Activated T-cell treated with anti-CD3 and anti-CD28 coated beads, Interleukin-2, amount 50 U/mL, for 72 hours (primary cell): ENCODE data around the gene ADGRE1. TPM values are rescaled to one million over a fixed set of nuclear protein-coding genes. Genes with fewer than 3 reads are reported as not detected.

Experiments used
- ATAC-seq, 2 donors: fragments of 150-1000 bp; cut with Tn5 transposase; replicated peaks in 1 of 2; 2 replicates each; pipeline ENCODE4 v1.10.0; 2021; ENCODE audit warnings: moderate library complexity in 2 of 2, mild to moderate bottlenecking in 1 of 2
- DNase-seq, 2 donors: peaks; one replicate each; pipeline ENCODE4 v3.0.0; 2021 to 2022; ENCODE audit warnings: mixed read lengths in 1 of 2
- H3K27ac Mint-ChIP-seq: one replicate; pipeline ENCODE4 v1.8.0; 2022; ENCODE audit warnings: mild to moderate bottlenecking, moderate library complexity, mixed read lengths
- H3K27me3 Mint-ChIP-seq: one replicate; pipeline ENCODE4 v1.8.0; 2022; ENCODE audit warnings: low read depth, mixed read lengths
- H3K36me3 Mint-ChIP-seq, 2 donors: one replicate each; pipeline ENCODE4 v1.8.0; 2022; ENCODE audit warnings: mixed read lengths in 2 of 2, mild to moderate bottlenecking in 1 of 2; ENCODE audit not compliant: insufficient read depth in 2 of 2
- H3K4me1 Mint-ChIP-seq: one replicate; pipeline ENCODE4 v1.8.0; 2022; ENCODE audit warnings: low read depth, mixed read lengths
- H3K4me3 Mint-ChIP-seq, 2 donors: one replicate each; pipeline ENCODE4 v1.8.0; 2022; ENCODE audit warnings: mild to moderate bottlenecking in 2 of 2, mixed read lengths in 2 of 2, moderate library complexity in 2 of 2
- H3K9me3 Mint-ChIP-seq, 2 donors: one replicate each; pipeline ENCODE4 v1.8.0; 2022; ENCODE audit warnings: mixed read lengths in 2 of 2
- total RNA-seq, 2 donors: library from RNA; stranded (reverse); gene quantifications; one replicate each; pipeline ENCODE4 v1.2.3, GENCODE V29; 2022

The ADGRE1 gene
- total RNA-seq, 2 donors from 2014 or later, result 14.3 to 15.8 TPM

- Mint-ChIP-seq H3K4me1 (no peaks in the 10 kb centered on the region), H3K27ac (no peak overlapping the region), H3K9me3 (peaks cover 3 to 4% of the 10 kb centered on the region in 2 donors), H3K36me3 (peaks cover 5 to 10% of the 10 kb centered on the region in 2 donors), H3K4me3 (no peak overlapping the region), H3K27me3 (no peaks in the 10 kb centered on the region)
- no peak for ATAC-seq
- DNase-seq, result no peak
These were observed 88.8 kb downstream of the ADGRE1 start for GRCh38 chr19:6976197-6976596.

GRCh38 chr19:6979399-6979798 is 92.0 kb downstream of the ADGRE1 start:
- Mint-ChIP-seq H3K27ac (no peak overlapping the region), H3K27me3 (no peaks in the 10 kb centered on the region), H3K36me3 (peaks cover 12 to 27% of the 10 kb centered on the region in 2 donors), H3K4me1 (no peaks in the 10 kb centered on the region), H3K4me3 (no peak overlapping the region), H3K9me3 (peaks cover 11% of the 10 kb centered on the region in 2 donors)
- ATAC-seq (no peak), DNase-seq (no peak)

GRCh38 chr19:6983448-6983847 is 96.1 kb downstream of the ADGRE1 start:
- no peaks in the 10 kb centered on the region for H3K27me3 Mint-ChIP-seq
- DNase-seq, result no peak
- H3K4me3 Mint-ChIP-seq, result no peak overlapping the region
- no peak for ATAC-seq
- H3K9me3 Mint-ChIP-seq, result peaks cover 13 to 16% of the 10 kb centered on the region in 2 donors
- H3K27ac Mint-ChIP-seq, result no peak overlapping the region
- peaks cover 4% of the 10 kb centered on the region for H3K4me1 Mint-ChIP-seq
- H3K36me3 Mint-ChIP-seq, result peaks cover 17 to 35% of the 10 kb centered on the region in 2 donors

- DNase-seq (no peak), ATAC-seq (no peak)
- Mint-ChIP-seq H3K27me3 (no peaks in the 10 kb centered on the region), H3K4me1 (peaks cover 4% of the 10 kb centered on the region), H3K36me3 (peaks cover 17 to 33% of the 10 kb centered on the region in 2 donors), H3K9me3 (peaks cover 13 to 16% of the 10 kb centered on the region in 2 donors), H3K4me3 (no peak overlapping the region), H3K27ac (no peak overlapping the region)
These were observed 100.5 kb downstream of the ADGRE1 start for GRCh38 chr19:6987850-6988249.

GRCh38 chr19:6988257-6988656 is 100.9 kb downstream of the ADGRE1 start:
- H3K4me1 Mint-ChIP-seq, result peaks cover 4% of the 10 kb centered on the region
- peaks cover 15 to 30% of the 10 kb centered on the region in 2 donors for H3K36me3 Mint-ChIP-seq
- no peak overlapping the region for H3K4me3 Mint-ChIP-seq
- peaks cover 11 to 13% of the 10 kb centered on the region in 2 donors for H3K9me3 Mint-ChIP-seq
- no peaks in the 10 kb centered on the region for H3K27me3 Mint-ChIP-seq
- H3K27ac Mint-ChIP-seq, result no peak overlapping the region
- DNase-seq, result no peak
- ATAC-seq, result no peak

Other genes with a start within 250 kb of the ADGRE1 start
- gene TNFSF14, start 217.4 kb upstream of the ADGRE1 start, total RNA-seq, result 10 to 100 TPM; 23.1 to 25.4 TPM
- gene C3, start 166.9 kb upstream of the ADGRE1 start, total RNA-seq, result 1 to 10 TPM; 1.8 to 2.5 TPM
- gene GPR108, start 150.0 kb upstream of the ADGRE1 start, total RNA-seq, result 100 to 1,000 TPM; 130 to 162 TPM
- gene TRIP10, start 147.9 kb upstream of the ADGRE1 start, total RNA-seq, result 10 to 100 TPM; 49.0 to 68.4 TPM
- 10 to 100 TPM; 19.9 to 24.5 TPM for gene SH2D3A, start 120.1 kb upstream of the ADGRE1 start, total RNA-seq
- gene VAV1, start 114.9 kb upstream of the ADGRE1 start, total RNA-seq, result 100 to 1,000 TPM; 111 to 114 TPM
- not detected for gene MBD3L2B, start 133.9 kb downstream of the ADGRE1 start, total RNA-seq
- gene MBD3L5, start 143.0 kb downstream of the ADGRE1 start, total RNA-seq, result not detected
- not detected for gene MBD3L4, start 152.6 kb downstream of the ADGRE1 start, total RNA-seq
- not detected for gene MBD3L2, start 161.7 kb downstream of the ADGRE1 start, total RNA-seq
- not detected for gene MBD3L3, start 171.1 kb downstream of the ADGRE1 start, total RNA-seq
- 10 to 100 TPM in 1 of 2 donors, 1 to 10 TPM in 1; 8.6 to 11.9 TPM for gene ZNF557, start 182.1 kb downstream of the ADGRE1 start, total RNA-seq